ENCODE measurements around the gene FASLG.

- TF ChIP-seq ZNF274 (IDR thresholded peaks at IDR 0.05; ENCODE audit: low read depth, low read length): no peak
- no peak for TF ChIP-seq YY1 (IDR thresholded peaks at IDR 0.05; ENCODE audit: insufficient read depth, insufficient read length)
- no peak for TF ChIP-seq SUZ12 (IDR thresholded peaks at IDR 0.05; ENCODE audit: extremely low read depth, insufficient read depth, insufficient read length)
These were observed 42.3 kb upstream of the FASLG start for GRCh38 chr1:172616636-172617035.

Data from NT2/D1 (cell line).